ENCODE results near the gene SERPINB2. TPM values are rescaled to one million over a fixed set of nuclear protein-coding genes. Genes with fewer than 3 reads are reported as not detected.
"Not testable (repeated sequence)": the region's sequence is repeated elsewhere in the genome, so short reads cannot be mapped to it uniquely, and the experiment has no call there.

Gene SERPINB2
- polyA plus RNA-seq, 1 donor: 0.85 TPM

DNA sequence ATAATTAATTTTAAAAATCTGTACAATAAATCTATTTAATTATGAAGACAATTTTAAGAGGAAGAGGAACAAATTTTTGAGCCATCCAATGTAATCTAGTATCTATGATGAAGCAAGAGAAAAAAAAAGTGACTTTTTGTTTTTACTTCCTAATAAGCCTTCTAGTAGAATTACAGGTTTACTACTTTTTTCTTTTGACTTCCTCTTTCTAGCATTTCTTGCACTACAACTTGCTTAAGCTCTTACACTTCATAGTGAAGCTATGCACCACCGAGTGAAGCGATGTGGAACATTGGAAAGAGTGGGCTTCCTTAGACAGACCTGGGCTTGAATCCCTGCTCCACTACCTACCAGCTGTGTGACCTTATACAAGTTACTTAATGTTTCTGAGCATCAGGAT, 2.1 kb downstream of the SERPINB2 start:
- no peak for DNase-seq

DNA sequence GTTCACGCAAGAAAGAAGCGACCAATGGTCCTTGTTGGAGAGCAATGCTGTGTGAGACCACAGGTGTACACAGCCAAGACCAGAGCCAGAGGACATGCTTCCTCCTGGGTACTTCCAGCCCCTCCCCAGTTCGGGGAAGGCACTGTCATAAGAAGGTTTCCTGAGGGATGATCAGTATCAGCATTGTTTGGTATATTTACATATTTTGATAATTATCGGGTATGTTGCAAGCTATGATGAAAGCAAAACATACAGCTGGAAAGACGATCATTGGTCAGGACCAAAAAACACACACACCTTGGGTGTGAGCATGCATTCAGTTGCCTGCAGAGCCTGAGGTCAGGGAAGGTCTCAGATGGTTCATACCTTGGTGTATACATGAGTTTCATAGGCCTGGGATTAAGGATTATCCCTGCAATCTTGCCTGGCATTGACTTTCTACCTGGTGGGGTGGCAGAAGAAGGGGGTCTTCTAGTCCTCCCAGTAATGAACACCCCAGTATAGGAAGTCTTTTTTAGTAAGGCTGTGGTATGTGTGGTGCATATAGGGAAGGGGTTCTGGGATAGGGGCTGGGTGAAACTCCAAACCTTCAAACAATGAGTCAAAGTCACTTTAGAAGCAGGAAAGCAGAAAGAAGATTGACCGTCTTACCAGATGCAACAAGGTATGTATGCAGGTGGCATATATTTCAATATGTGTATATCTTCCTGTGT, 2.9 kb downstream of the SERPINB2 start:
- no peak for DNase-seq

DNA sequence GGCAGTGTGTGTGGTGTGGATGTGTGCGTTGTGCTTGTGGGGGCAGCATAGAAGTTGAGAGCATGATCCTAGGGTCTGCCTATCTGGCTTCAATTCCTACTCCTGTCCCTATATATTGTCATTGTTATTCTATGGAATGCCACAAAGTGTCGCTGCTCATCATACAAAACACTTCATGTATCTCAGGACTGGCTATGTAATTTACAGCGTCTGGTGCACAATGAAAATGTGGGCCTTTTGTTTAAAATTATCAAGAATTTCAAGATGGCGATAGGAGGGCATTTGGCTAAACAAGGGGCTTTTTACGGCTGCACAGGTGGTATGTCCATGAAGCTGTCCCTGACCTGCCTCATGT, 3.4 kb downstream of the SERPINB2 start:
- peak; percentile 3 for DNase-seq

DNA sequence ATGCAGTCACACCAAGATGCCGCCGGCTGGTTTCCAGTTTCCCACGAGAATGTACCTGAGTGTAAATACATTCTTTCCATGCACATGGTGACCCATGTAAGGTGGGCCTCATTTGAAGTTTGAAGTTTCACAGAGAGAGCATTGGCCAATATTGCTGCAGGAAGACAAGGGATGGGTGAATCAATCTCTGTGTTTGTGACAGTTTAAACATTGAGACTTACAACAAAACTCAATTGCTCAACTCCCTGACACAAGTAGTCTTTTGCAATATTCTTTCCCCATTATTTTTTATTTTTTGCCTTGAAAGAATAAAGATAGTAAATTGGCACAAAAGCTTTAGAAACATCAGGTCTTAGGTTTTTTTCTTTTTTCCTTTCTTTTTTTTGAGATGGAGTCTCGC, 5.1 kb downstream of the SERPINB2 start:
- DNase-seq: no peak

DNA sequence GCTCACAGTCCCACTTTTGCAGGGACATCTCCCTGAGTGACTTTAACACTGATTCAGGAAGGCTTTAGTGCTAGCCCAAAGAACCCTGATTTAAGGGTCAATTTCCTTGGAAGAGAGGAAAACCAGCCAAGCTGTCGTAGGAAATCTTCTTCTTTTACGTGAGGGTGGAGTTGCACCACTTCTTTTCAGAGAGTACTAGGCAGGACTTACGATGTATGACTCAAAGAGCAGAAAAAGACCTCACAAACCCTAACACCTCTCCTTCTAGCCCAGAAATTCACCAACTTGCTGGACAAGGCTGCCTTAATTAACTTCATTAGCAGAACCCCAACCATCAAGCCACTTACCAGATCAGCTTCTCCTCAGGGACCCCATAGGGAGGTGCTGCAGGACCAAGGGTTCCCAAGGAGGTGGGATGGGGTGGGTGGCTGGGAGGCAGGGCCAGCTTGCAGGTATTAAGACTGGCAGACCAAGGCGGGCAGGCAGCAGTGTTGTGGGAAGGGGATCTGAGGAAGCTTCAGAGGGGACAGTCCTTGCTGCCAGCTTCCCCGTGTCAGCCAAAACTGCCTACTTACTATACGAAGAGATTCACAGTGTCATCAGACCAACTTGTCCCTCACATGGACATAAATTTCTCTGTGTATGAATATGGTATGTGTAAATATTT, 6.7 kb downstream of the SERPINB2 start:
- no peak for DNase-seq

DNA sequence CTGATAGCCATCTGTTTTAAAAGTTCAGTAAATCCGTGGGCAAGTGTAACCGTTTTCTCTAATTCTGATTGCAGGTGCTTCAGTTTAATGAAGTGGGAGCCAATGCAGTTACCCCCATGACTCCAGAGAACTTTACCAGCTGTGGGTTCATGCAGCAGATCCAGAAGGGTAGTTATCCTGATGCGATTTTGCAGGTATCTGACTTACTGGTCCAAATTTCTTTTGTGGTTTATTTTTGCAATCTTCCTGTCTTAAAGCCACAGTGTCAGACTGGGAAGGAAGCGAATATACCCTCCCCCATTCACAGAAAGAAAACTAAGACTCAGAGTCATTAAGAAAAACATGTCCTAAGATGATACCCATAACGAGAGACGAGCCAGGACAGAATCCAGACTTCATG, 7.7 kb downstream of the SERPINB2 start:
- DNase-seq: no peak

DNA sequence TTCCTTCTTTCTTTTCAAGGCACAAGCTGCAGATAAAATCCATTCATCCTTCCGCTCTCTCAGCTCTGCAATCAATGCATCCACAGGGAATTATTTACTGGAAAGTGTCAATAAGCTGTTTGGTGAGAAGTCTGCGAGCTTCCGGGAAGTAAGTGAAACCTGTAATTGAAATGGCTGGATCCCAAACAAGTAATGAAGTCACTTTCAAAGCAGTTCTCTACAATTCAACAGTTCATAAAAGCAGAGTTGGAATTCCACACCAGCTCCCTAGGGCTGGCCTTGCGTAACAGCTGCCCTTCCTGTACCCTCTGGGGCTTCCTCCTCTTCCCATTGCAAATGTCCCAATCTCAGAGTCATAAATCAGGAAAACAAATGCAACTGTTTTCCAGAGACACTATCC, 9.6 kb downstream of the SERPINB2 start:
- no peak for DNase-seq

DNA sequence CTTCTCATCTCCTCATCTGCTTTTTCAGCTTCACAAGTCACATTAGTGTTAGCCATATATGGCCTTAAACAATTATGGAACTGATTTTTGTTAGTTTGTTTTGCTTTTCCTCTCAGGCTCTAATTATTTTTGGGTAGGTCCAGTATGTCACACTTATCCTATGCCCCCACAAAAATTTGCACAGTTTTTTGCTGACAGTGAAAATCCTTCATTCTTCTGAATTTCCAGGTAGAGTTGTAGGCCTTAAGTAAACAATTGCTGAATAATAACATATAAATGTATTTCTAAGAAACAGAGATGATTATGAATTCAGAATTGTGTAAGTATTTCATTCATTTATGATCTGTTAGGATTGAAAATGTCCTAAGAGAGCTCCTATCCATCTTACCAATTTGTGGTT, 11.7 kb downstream of the SERPINB2 start:
- DNase-seq: no peak

DNA sequence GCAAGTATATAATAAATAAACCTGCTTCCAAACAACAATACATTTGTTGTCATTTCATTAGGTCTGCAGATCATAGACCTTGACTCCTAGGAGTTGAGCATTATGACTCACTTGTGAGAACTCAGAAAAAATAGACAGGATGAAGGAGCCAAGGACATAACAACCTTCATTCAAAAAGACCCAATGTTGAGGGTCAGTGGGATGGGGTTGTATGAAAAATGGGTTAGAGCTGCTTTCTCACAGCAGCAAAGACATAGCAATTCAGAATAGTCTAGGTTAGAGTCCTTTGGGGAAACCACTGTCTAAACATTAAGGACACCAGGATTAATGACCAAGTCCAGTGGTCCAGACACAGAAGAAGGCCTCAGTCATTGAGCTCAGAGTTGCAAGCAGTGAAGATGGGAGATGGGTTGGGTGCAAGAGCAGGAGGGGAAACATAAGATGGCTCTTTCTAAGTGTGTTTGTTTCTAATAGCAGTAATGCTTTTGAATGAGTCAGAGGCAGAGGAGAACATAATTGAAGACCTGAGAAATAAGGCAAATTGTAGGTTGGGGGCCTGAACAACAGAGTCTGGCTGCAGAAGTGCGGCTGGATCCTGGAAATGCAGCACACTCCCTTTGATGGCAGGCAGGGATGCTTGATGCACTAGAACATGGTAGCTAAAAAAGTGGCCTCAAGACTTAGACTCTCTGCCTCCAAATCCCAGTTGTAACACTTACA, 16.5 kb downstream of the SERPINB2 start:
- DNase-seq: no peak

DNA sequence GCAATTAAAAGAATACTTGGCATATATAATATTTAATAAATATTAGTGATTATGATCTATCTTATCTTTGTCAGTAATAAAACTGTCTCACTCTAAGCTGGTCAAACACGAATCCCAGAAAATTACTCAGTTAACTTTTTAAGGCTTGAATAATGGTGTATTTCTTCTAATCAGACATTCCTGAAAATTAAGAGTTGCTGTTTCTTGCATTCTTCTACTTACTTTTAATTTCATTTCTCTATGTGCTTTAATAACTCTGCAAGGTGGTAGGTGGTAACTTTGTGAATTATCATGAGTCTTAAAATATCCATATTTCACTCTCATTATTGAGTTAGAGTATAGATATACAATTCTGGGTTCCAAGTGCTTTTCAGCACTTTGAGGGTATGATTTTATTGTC, 17.2 kb downstream of the SERPINB2 start:
- no peak for DNase-seq

DNA sequence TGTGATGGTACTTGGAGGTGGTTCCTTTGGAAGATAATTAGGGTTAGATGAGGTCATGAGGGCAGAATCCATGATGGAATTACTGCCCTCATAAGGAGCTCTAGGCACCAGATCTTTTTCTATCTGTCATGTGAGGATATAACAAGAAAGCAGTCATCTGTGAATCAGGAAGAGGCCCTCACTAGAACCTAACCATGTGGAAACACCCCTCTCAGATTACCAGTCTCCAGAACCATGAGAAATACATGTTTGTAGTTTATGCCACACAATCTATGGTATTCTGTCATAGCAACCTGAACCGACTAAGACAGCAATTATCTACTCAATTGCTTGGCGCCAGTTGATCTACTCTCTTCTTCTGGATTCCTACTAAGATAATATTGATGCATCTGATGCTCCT, 17.9 kb downstream of the SERPINB2 start:
- no peak for DNase-seq

DNA sequence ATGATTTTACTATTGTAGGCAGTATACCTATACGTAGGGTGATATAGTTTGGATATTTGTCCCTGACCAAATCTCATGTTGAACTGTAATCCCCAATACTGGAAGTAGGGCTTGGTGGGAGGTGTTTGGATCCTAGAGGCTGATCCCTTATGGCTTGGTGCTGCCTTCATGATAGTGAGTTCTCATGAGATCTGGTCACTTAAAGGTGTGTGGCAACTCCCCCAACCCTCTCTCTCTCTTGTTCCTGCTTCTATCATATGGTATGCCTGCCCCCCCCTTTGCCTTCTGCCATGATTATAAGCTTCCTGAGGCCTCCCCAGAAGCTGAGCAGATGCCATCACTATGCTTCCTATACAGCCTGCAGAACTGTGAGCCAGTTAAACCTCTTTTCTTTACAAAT, 18.6 kb downstream of the SERPINB2 start:
- no peak for DNase-seq

DNA sequence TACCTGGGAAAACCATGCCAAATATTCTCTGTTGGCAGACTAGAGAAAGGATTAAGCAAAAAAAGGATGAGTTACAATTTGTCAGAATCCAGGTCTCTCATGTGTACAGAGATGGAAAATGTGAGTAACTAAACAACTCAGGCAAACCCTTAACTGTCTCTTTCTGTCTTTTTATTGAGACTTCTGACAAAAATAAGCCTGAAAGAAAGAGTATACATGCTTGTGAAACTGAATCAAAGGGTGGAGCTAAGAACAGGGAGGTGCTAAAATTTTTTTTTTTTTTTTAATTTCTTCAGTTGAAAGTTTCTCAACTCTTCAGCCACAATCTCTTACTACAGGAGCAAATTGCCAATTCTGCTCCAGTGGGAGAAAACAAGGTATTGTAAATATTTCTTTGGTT, 20.2 kb downstream of the SERPINB2 start, which contains the start of gene SERPINB10:
SERPINB10 (plus strand) TSS at position 295 of the 400 bp plus-strand sequence. CDS start 7,553 bp downstream, outside the sequence.
- no peak for DNase-seq

DNA sequence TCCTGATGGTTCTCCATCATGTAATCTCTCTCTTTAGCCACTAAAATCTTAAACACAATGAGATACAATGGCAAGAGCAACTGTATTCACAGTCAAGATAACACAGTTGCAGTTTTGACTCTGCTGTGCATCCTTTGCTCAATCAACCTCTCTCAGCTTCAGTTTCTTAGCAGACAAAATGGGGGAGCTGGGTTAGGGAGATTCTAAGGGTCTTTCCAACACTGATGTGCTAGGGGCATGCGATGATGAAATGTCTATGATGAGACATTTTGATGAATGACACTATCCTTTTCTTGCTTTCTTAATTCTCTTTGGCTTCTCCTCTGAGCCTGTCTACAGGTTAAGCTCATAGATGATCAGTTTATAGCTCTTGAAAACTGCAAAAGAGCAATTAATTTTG, 21.4 kb downstream of the SERPINB2 start:
- DNase-seq: no peak

DNA sequence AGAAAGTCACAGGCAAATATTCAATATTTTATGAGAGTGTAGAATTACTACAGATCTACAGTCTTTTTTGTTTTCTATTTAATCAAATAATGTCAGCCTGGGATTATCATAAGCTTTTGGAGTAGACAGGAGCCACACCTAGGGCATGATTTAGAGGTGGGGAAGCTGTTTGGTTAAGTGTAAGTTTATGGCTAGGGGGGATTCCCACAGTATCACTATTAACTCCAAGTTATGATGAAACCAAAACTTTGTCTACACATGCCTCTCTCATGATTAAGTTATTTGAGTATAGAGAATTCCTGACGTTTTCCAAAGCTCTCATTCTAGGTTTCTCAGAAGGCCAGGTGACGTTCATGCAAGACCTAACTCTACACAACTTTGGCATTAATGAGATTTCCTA, 22.4 kb downstream of the SERPINB2 start:
- DNase-seq: no peak

DNA sequence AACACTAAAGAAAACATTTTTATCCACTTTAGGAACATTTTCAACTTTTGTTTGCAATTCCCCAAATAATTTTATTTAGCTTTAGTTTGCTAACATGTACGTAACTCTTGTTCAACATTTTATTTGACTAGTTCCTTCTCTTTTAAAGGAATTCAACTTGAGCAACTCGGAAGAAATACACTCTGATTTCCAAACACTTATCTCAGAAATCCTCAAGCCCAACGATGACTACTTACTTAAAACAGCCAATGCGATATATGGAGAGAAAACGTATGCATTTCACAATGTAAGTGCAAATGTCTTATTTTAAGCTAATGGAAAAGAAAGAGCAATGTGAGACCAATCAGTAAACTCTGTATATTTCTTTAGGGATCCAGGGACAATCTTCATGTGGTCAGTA, 30.3 kb downstream of the SERPINB2 start:
- no peak for DNase-seq

DNA sequence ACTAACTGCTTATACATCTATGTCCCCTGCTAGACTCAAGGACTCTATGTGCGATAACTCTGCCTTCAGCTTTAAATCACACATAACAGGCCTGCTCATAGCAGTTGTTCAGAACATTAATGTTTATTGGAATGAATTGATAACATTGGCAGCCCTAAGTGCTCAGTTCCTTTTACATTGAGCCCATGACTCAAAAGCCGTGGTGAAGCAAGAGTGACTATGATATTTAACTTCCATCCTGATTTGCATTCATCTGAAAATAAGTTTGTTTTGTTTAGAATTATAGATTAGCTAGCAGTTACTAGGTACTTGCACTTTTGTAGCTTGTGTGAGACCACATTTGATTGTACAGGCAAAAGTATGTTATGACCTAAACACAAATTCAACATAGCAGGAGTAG, 34.5 kb downstream of the SERPINB2 start:
- DNase-seq: no peak

DNA sequence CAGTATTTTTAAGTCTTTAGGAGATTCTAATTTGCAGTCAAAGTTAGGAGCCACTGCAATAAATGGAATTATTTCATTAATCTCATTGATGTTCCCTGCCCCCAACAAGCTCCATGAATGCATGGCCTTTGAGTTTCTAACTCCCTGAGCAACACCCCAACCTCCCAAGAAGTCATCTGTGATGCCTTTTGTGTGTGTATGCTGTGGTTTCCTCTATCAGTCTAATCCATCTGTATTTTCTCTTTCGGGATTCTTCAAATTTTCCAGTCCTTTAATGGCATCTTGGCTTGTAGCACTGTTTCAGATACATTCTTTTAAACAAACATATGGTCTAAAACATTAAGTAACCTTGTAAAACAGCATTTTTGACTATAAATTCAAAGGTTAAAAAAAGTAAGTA, 37.0 kb downstream of the SERPINB2 start:
- no peak for DNase-seq

DNA sequence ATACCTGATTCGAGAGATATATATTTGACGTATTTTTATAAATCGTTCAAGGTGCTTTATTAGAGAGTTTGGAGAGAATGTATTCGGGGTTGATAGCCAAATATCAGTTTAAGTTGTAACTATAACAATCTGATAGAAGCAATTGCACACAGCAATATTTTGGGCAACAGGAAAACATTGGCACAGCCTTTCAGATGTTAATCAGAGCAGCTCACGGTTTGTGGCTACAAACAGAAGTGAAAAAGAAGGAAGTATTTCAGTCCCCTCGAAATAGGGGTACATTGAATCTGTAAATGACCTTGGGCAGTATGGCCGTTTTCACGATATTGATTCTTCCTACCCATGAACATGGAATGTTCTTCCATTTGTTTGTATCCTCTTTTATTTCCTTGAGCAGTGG, 40.8 kb downstream of the SERPINB2 start:
- DNase-seq: no peak

DNA sequence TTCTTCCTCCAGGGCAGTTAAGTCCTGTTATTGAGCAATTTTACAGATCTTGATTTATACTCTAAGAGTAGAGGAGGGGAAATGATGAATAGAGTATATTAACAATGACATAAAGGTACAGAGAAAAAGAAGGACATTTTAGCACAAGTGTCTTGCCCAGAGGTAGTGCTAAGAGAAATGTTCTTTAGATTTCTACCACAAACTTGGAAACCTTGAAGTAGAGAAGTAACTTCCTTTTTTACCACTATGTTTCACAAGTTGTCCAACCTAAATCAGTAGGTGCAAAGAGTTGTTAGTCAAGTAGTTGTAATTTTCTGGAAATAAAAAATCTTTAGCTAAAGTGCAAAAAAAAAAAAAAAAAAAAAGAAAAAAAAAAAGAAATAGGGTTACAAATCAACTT, 41.9 kb downstream of the SERPINB2 start:
- DNase-seq: not testable (repeated sequence)

DNA sequence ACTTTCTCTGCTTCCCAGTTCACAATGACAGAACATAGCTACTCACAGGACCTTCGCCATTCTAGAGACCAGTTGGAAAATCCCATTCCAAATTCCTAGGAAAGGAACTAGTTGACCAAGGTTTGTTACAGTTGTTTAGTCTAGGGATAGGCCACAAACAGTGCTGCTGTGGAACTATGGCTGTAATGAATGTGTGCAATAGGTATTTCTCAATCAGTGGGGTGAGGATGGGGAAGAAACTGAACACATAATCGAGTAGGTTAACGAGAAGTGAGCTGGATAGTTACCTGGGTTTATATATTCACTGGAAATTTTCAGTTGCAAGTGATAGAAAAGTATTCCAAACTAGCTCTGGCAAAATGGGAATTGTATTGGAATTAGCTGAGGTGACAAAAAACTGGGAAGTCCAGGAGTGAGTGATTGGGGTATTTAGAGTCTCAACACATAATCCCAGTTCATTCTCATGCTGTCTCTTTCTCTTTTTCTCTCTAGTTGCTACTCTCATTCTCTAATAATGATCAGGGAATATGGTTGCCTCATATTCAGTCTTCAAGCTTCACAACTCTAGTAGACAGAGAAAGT, 43.4 kb downstream of the SERPINB2 start:
- DNase-seq: no peak

DNA sequence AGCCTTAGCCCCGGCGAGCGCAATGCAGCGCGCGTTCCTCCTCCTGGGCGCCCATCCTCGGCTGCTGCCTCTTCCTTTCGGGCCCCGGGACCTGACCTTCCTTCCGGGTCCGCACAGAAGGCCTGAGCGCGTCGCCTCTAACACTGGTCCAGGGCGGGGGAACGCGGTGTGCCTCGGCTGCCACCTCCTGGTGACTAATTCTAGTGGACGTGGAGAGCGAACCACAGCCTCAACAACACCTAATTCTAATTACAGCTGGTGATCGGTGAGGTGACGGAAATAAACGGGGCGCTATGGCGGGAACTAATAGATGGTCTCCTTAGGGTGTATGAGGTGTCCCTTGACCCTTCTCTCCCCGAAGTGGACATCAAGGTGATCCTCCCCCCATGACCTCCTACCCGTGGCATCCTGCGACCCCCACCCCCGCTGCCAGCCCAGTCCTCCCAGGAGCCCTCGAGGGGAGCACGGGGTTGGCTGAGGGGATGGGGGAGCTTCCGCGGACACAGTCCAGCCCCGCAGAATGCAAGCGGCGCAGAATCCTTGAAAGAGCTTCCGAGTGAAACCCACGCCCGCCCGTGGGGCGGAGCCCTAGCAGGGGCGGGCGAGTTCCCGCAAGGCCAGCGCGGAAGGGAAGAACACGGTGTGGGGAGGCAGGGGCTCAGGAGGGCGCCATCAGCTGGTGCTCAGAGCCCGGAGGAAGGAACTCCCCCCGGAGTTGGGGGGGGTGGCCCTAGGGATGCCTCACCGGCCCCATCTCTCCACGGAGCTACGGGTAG, 48.8 kb downstream of the SERPINB2 start:
- peak; percentile 63 for DNase-seq

DNA sequence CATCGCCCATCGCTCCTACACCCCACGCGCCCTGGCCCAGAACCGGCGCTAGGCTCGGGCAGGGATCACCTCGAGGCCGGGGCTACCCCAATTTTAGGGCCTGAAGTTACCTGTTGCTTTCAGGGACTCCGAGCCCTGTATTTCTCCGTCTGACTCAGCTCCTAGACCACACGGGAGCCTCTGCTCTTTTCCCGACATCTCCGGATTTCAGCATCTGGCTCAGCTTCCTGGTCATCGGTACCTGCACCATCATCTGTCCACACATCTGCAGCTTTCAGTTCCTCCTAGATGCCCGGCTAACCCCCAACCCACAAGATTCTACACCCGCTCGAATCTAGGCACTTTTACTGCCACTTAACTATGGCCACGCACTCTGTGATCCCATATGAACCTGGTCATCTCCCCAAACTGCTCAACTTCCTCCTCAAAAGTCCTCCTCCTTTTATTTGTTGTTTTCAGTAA, 49.5 kb downstream of the SERPINB2 start:
- no peak for DNase-seq

Data from hindlimb muscle (tissue), 1 donor.